GM21825 (cell line): ENCODE measurements around the gene LILRA6.
A peak's percentile ranks its signal among the peaks of the same experiment; 100 is the strongest.
"Not testable (repeated sequence)": the region's sequence is repeated elsewhere in the genome, so short reads cannot be mapped to it uniquely, and the experiment has no call there.

Source experiments
- ATAC-seq: cut with Tn5 transposase; IDR thresholded peaks from one replicate; pipeline ENCODE4 v1.9.1; 2021; ENCODE audit warnings: mild to moderate bottlenecking, moderate library complexity; ENCODE audit not compliant: unreplicated experiment

LILRA6 gene

GRCh38 chr19:54208784-54209057 is 33.9 kb downstream of the LILRA6 start:
- no peak for ATAC-seq

- ATAC-seq: peak; percentile 27
Observed at GRCh38 chr19:54207983-54208783, 34.4 kb downstream of the LILRA6 start.

- ATAC-seq: no peak
Observed at GRCh38 chr19:54207676-54207982, 35.0 kb downstream of the LILRA6 start.

- not testable (repeated sequence) for ATAC-seq
Observed at GRCh38 chr19:54207193-54207592, 35.4 kb downstream of the LILRA6 start.

- no peak for ATAC-seq
Observed at GRCh38 chr19:54206831-54207177, 35.8 kb downstream of the LILRA6 start.

GRCh38 chr19:54206030-54206830 is 36.4 kb downstream of the LILRA6 start:
- ATAC-seq: no peak

GRCh38 chr19:54204767-54205468 is 37.7 kb downstream of the LILRA6 start:
- no peak for ATAC-seq

GRCh38 chr19:54203151-54203611 is 39.4 kb downstream of the LILRA6 start:
- no peak for ATAC-seq

- no peak for ATAC-seq
Observed at GRCh38 chr19:54201980-54202379, 40.6 kb downstream of the LILRA6 start.

GRCh38 chr19:54201172-54201701 is 41.4 kb downstream of the LILRA6 start:
- no peak for ATAC-seq

GRCh38 chr19:54199401-54199800 is 43.2 kb downstream of the LILRA6 start:
- no peak for ATAC-seq

- ATAC-seq: no peak
Observed at GRCh38 chr19:54197121-54197520, 45.5 kb downstream of the LILRA6 start.

- no peak for ATAC-seq
Observed at GRCh38 chr19:54196536-54196935, 46.1 kb downstream of the LILRA6 start.

GRCh38 chr19:54194463-54194862 is 48.1 kb downstream of the LILRA6 start:
- ATAC-seq: not testable (repeated sequence)

- no peak for ATAC-seq
Observed at GRCh38 chr19:54193011-54193410, 49.6 kb downstream of the LILRA6 start.

GRCh38 chr19:54191811-54192453 is 50.7 kb downstream of the LILRA6 start:
- ATAC-seq: no peak

- peak; percentile 27 for ATAC-seq
Observed at GRCh38 chr19:54191011-54191810, 51.4 kb downstream of the LILRA6 start, which contains the start of gene TSEN34. Gene TSEN34 (plus strand): TSS chr19:54191308. CDS start chr19:54191365, 57 bp downstream.

GRCh38 chr19:54190503-54191010 is 52.0 kb downstream of the LILRA6 start:
- peak; percentile 40 for ATAC-seq

- ATAC-seq: peak; percentile 44
Observed at GRCh38 chr19:54189735-54190502, 52.7 kb downstream of the LILRA6 start.
